GM06990 (cell line): ENCODE measurements around the gene KRTAP4-1.
"Not testable (repeated sequence)": the region's sequence is repeated elsewhere in the genome, so short reads cannot be mapped to it uniquely, and the experiment has no call there.

Experiments used
- DNase-seq: peaks from one replicate; pipeline ENCODE4 v3.0.0-alpha.2; 2011; ENCODE audit not compliant: insufficient read length; ENCODE audit errors: extremely low read depth
- H3K27me3 ChIP-seq: replicated peaks from 2 replicates; pipeline ENCODE4 v1.6.0; 2011; ENCODE audit warnings: low read length; ENCODE audit not compliant: control insufficient read depth, insufficient read depth
- H3K36me3 ChIP-seq: 2 replicates; pipeline ENCODE4 v1.5.1; 2011; ENCODE audit warnings: low read length; ENCODE audit not compliant: control insufficient read depth, insufficient read depth
- H3K4me3 ChIP-seq: replicated peaks from 2 replicates; pipeline ENCODE4 v1.5.1; 2011; ENCODE audit warnings: low read depth, mild to moderate bottlenecking, control low read depth, low read length
- CTCF ChIP-seq: IDR thresholded peaks from 2 replicates; pipeline ENCODE4 v1.5.1; 2011; ENCODE audit warnings: low read length, control low read depth, mild to moderate bottlenecking, inconsistent platforms; ENCODE audit not compliant: insufficient read depth, poor library complexity, severe bottlenecking

KRTAP4-1 gene

GRCh38 chr17:41190328-41190727 lies 5.6 kb upstream of the KRTAP4-1 start:
- DNase-seq = no peak
- Histone ChIP-seq H3K4me3 (no peak overlapping the region), H3K36me3 (no peaks in the 10 kb centered on the region), H3K27me3 (no peaks in the 10 kb centered on the region; the same call in 1 of the 2 replicates)
- no peak for TF ChIP-seq CTCF

- not testable (repeated sequence) for H3K27me3 ChIP-seq, H3K36me3 ChIP-seq, DNase-seq
These were observed 5.2 kb upstream of the KRTAP4-1 start, which contains the start of gene KRTAP9-1 for GRCh38 chr17:41189837-41190318. Gene KRTAP9-1, plus strand, starts transcription at chr17:41189887. Its CDS starts 0 bp downstream, at chr17:41189887.

GRCh38 chr17:41186872-41187271 lies 2.2 kb upstream of the KRTAP4-1 start:
- no peak for TF ChIP-seq CTCF
- no peaks in the 10 kb centered on the region for H3K36me3 ChIP-seq
- H3K4me3 ChIP-seq = no peak overlapping the region
- H3K27me3 ChIP-seq = no peaks in the 10 kb centered on the region; the same call in 1 of the 2 replicates
- no peak for DNase-seq

More at GRCh38 chr17:41189837-41190318, 5.2 kb upstream of the KRTAP4-1 start, which contains the start of gene KRTAP9-1:
- not testable (repeated sequence) for H3K4me3 ChIP-seq

- no peaks in the 10 kb centered on the region for H3K36me3 ChIP-seq
- no peak for TF ChIP-seq CTCF
- no peak for DNase-seq
- no peak overlapping the region for H3K4me3 ChIP-seq
- no peaks in the 10 kb centered on the region; the same call in 1 of the 2 replicates for H3K27me3 ChIP-seq
These were observed 290 bp upstream of the KRTAP4-1 start for GRCh38 chr17:41185001-41185400.

- Histone ChIP-seq H3K4me3 (no peak overlapping the region), H3K27me3 (0 out of 2 replicates have a peak, but pooled peaks cover 2% of the 10 kb centered on the region), H3K36me3 (no peaks in the 10 kb centered on the region)
- no peak for DNase-seq
- no peak for TF ChIP-seq CTCF
These were observed 5.7 kb downstream of the KRTAP4-1 start for GRCh38 chr17:41178843-41179616.

- 0 out of 2 replicates have a peak, but pooled peaks cover 2% of the 10 kb centered on the region for H3K27me3 ChIP-seq
- no peak overlapping the region for H3K4me3 ChIP-seq
- DNase-seq = no peak
- no peaks in the 10 kb centered on the region for H3K36me3 ChIP-seq
- no peak for TF ChIP-seq CTCF
These were observed 6.4 kb downstream of the KRTAP4-1 start for GRCh38 chr17:41178341-41178740.
